ENCODE results near the gene GLRA2.

DNA sequence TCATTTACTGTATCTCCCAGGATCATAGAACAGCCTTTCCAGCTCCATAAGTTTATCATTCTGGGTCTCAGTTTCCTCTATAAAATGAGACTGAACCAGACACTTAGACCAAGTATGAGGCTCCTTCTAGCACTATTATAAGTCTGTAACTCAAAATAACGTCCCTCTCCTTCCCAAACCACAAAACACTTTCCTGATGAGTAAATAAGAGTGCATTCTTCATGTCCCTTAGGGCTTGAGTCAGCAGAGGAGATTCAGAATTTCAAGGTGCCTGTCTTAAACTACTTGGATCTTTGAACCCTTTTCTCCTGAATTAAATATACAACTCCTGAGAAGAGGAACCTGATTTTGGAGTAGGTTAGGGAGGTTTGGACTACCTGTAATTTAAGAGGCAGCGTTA is 62.6 kb downstream of the GLRA2 start:
- TF ChIP-seq, protein P1, sequence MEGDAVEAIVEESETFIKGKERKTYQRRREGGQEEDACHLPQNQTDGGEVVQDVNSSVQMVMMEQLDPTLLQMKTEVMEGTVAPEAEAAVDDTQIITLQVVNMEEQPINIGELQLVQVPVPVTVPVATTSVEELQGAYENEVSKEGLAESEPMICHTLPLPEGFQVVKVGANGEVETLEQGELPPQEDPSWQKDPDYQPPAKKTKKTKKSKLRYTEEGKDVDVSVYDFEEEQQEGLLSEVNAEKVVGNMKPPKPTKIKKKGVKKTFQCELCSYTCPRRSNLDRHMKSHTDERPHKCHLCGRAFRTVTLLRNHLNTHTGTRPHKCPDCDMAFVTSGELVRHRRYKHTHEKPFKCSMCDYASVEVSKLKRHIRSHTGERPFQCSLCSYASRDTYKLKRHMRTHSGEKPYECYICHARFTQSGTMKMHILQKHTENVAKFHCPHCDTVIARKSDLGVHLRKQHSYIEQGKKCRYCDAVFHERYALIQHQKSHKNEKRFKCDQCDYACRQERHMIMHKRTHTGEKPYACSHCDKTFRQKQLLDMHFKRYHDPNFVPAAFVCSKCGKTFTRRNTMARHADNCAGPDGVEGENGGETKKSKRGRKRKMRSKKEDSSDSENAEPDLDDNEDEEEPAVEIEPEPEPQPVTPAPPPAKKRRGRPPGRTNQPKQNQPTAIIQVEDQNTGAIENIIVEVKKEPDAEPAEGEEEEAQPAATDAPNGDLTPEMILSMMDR (IDR thresholded peaks at IDR 0.05): no peak
- TF ChIP-seq REST (IDR thresholded peaks at IDR 0.05; ENCODE audit: insufficient read depth in 1 of 2, low read depth in 2 of 2, low read length in 1 of 2) (no peak), SIN3A (IDR thresholded peaks at IDR 0.05; ENCODE audit: borderline replicate concordance, insufficient read depth, low read depth, low read length) (no peak), POLR2AphosphoS5 (IDR thresholded peaks at IDR 0.05; ENCODE audit: low read depth, low read length) (no peak), TCF7L2 (IDR thresholded peaks at IDR 0.05; ENCODE audit: low read depth, low read length) (no peak)

All from Panc1 (cell line).